HCEC 1CT (cell line): ENCODE results near the gene ART4.

Source experiments
- DNase-seq: peaks from one replicate; pipeline ENCODE4 v3.0.0-alpha.2; 2017

ART4 gene

GRCh38 chr12:14850929-14851663 is 7.8 kb upstream of the ART4 start:
- no peak for DNase-seq

GRCh38 chr12:14849661-14850060 is 6.3 kb upstream of the ART4 start:
- no peak for DNase-seq

- no peak for DNase-seq
These were observed 3.7 kb upstream of the ART4 start for GRCh38 chr12:14846876-14847580.

GRCh38 chr12:14846042-14846587 is 2.8 kb upstream of the ART4 start:
- no peak for DNase-seq

- peak; percentile 60 for DNase-seq
These were observed 2.0 kb upstream of the ART4 start for GRCh38 chr12:14845350-14845750.

- no peak for DNase-seq
These were observed 1.1 kb upstream of the ART4 start for GRCh38 chr12:14844401-14844800.

GRCh38 chr12:14842315-14842714 is 1.0 kb downstream of the ART4 start:
- DNase-seq = no peak

GRCh38 chr12:14841761-14842160 is 1.6 kb downstream of the ART4 start:
- peak; percentile 59 for DNase-seq

GRCh38 chr12:14840616-14841015 is 2.7 kb downstream of the ART4 start:
- no peak for DNase-seq

GRCh38 chr12:14839262-14839661 is 4.1 kb downstream of the ART4 start:
- no peak for DNase-seq

- peak; percentile 87 for DNase-seq
These were observed 6.8 kb downstream of the ART4 start for GRCh38 chr12:14836336-14837210.

- no peak for DNase-seq
These were observed 8.8 kb downstream of the ART4 start for GRCh38 chr12:14834509-14834908.

- peak; percentile 36 for DNase-seq
These were observed 9.4 kb downstream of the ART4 start for GRCh38 chr12:14833952-14834351.

- DNase-seq = no peak
These were observed 10.0 kb downstream of the ART4 start for GRCh38 chr12:14833336-14833735.

GRCh38 chr12:14828892-14829291 is 14.4 kb downstream of the ART4 start:
- DNase-seq = peak; percentile 38

- DNase-seq = peak; percentile 35
These were observed 16.3 kb downstream of the ART4 start for GRCh38 chr12:14827043-14827442.

GRCh38 chr12:14826491-14826890 is 16.8 kb downstream of the ART4 start:
- DNase-seq = no peak

- peak; percentile 44 for DNase-seq
These were observed 18.1 kb downstream of the ART4 start for GRCh38 chr12:14825256-14825655.

GRCh38 chr12:14824012-14824634 is 19.2 kb downstream of the ART4 start:
- DNase-seq = peak; percentile 58

- no peak for DNase-seq
These were observed 29.3 kb downstream of the ART4 start, which contains the start of gene SMCO3 for GRCh38 chr12:14814014-14814413. Gene SMCO3, minus strand, starts transcription at chr12:14814182. Its CDS starts 7,502 bp downstream, at chr12:14806680.

GRCh38 chr12:14811486-14811885 is 31.8 kb downstream of the ART4 start:
- no peak for DNase-seq

- DNase-seq = peak; percentile 49
These were observed 32.3 kb downstream of the ART4 start for GRCh38 chr12:14810953-14811483.
